Measurements from ENCODE around the gene OFD1.

OFD1 gene

DNA sequence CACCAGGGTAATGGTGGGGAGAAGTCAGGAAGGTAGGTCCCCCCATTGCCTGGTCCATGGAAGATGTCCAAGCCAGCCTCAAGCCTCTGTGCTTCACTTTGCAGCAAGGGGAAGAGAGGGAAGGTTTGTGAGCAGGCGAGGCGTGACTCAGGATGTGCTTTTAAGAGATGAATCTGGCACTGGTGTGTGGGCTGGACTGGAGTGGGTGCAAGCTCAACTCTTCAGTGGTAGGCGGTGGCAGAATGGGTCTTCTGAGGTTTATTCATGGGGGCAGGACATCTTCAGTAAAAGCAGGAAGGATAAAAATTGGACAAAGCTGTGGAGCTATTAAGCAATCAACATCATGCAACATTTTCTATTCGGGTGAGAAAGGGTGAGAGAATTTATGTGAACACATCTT lies 63.0 kb downstream of the OFD1 start:
- DNase-seq, result no peak

DNA sequence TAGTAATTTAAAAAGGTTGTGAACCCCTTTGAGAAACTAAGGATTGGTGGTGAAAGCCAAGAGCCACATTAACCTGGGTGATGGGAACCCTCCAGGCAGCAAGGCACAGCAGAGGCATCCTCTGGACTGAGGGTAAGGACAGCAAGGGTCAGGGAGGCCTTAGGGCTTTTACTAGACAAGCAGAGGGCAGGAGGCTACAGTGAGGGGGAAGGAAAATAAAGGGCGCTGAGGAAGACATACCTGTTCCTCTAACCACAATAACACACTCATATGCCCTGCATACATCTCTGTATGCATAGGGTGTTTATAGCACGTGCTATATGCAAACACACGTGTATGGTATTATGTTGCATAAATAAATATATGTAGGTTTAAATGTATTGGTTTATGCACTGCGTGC lies 63.6 kb downstream of the OFD1 start:
- DNase-seq, result no peak

DNA sequence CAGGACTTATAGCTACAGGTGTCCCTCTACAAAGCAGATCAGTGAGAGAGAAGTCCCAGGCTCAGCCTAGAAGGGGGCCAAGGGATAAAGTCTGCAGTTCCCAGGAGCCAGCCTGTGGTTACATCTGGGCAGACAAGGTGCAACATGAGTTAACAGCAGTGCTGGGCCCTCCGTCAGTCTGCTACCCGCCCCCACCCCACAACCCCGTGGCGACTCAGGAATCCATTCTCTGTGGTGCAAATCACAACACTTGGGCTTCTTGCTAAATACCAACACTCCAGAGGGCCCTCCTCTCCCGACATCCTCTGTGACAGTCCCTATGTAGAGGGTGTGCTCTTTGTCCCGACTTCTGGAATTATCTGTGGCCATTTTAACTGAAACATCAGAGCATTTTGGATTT lies 68.6 kb downstream of the OFD1 start:
- DNase-seq, result no peak

DNA sequence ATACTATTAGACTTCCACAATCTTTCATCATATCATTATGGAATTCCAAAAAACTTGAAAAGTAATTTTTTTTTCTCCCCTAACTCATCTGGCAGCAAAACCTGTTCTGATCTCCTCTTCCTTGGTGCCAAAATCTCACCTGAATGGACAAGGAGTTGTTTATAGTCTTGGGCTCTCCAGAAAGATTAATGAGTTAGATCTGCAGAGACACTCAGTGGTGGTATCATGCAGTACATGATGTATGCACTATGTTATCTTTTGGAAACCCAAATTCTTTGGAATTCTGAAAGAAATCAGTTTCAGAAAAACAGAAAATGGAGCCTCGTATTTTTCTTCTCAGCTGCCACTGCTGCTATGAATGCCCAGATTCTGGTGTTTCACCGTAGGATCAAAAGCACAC lies 70.7 kb downstream of the OFD1 start:
- DNase-seq, result no peak

DNA sequence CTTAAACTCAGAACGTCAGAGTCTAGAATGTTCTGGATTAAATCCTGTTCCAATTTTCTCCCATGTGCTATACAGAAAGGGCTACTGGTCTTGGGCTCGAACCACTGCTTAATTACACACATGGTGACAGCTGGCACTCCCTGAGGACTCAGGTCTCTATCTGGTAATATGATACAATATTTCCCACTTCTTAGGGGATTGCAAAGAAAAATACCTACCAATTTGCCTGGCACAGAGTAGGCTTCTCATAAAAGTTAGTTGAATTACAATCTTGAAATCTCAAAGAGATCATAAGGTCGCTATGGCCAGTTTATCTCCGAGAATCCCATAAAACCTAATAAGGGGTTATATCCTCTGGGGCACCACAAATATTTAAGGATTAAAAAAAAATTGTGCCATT lies 73.7 kb downstream of the OFD1 start:
- DNase-seq, result no peak

DNA sequence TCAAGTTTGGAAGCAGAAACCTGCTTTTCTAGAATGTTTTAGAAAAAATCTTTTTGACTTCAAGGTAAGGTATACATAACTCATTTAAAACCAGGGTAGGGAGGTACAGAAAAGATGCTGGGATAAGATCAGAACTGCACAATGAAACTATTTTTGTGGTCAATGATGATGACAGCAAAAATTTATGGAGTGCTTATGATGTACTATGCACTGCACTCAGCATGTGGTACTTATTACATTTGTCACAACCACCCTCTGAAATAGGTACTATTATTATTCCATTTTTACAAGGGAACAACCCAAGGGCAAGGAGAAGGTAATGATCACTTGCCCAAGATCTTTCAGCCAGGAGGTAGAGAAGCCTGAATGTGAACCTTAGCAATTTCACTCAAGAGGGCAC lies 74.3 kb downstream of the OFD1 start:
- DNase-seq, result peak; percentile 15

DNA sequence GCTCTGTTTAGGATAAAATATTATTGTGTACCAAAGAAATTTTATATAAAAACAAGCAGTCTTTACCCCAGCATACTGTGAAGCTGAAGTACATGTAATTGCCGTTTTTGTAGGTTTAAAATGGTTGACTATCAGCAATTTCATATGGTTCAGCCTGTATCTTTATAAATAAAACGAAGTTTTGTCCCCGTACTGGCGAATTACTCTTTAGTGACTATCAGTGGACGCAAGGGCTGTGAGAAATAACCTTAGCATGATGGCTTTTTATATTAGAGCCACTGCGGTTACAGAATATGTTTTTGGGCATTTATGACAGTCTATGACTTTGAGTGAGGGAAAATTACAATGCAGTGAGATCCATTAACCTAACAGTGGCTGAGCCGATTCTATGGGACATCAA lies 81.1 kb downstream of the OFD1 start:
- no peak for DNase-seq

DNA sequence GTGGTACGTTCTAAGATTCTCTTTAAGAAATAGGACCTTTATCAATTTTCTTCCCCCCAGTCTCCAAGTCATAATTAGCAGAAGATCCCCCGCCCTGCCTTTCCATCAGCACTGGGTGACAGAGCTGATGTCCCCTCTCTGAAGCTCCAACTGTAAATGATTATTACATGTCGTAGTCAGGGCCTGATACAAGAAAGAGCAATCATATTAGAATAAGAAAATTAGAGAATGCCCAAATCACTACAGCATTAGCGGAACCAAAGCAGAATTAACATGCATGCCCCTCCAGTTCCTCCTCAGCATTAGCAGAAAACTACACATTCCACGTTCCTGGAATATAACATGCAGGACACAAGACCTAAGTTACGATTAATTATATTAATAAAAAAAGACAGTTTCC lies 81.6 kb downstream of the OFD1 start:
- DNase-seq, result no peak

DNA sequence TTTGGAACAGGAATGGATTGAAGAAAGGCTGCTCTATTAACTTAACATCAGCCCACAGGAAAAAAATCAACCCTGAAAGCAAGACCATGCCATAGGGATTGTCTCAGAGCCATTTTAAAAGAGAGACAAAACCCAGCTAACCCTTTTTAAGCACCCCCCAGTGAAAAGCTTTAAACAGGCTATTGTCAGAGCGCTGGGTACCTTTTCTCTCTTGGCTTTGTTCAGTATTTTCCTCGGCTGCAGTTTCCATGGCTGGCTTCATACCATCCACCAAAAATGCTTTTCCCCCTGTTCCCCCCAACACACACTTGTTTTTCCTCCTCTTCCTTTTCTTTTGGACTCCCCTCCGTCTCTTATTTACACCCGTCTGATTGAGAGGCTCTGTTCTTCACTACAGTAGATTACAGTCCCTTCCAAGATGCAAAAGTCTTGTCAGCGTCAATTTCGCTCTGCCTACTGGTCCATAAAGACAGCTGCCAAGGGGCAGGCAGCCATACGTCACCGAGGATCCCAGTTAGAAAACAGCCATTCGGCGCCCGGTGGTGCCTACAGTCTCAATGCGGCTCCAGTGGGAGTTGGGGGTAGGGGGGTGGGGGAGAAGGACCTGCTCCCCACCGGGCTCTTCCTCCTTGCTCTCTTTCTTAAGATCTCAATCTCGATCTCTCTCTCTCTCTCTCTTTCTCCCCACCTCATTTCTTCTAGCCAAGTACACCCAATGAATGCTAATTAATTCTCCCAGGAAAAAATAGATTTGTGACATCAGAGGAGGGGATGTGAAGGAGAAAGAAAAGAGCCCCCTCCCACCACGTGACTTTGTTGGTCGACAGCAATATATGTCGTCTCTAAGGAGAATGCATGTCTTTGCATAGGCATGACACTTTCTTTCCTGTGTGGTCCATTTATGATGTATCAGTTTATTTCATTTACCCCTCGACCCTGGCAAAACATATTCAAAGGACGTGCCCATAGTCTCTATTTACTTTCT lies 82.4 kb downstream of the OFD1 start, which contains the start of gene GPM6B:
GPM6B (minus strand) TSS at position 451 of the 985 bp plus-strand sequence; CDS start at position 262, 189 bp downstream.
- peak; percentile 68 for DNase-seq

Measured in NCI-H2227 treated with DMSO at 0.1 percent for 48 hours (cell line).